Endothelial cell of umbilical vein (primary cell): Measurements from ENCODE around the gene LAMTOR5. TPM values are rescaled to one million over a fixed set of nuclear protein-coding genes. Genes with fewer than 3 reads are reported as not detected.

Source experiments
- BruUV-seq: library from RNA; stranded (reverse); fragments of 400-500 nt; replicated peaks from 2 replicates; lab custom pipeline; 2021; lab: Mats Ljungman, UMichigan
- CTCF ChIA-PET: fragments of 300-600, 350-600 bp; sonication (Branson Sonifier 250); formaldehyde crosslinking; loops from one replicate; lab custom pipeline; 2021; ENCODE audit warnings: antibody characterized with exemption, inconsistent platforms; lab: Charles Lee
- POLR2A ChIA-PET: fragments of 300-600, 350-600 bp; sonication (Branson Sonifier 250); formaldehyde crosslinking; loops from one replicate; lab custom pipeline; 2021; ENCODE audit warnings: antibody characterized with exemption, inconsistent platforms; lab: Charles Lee
- DNase-seq: peaks from one replicate; pipeline ENCODE4 v3.0.0-alpha.2; 2011; ENCODE audit warnings: low read depth, low spot score
- FAIRE-seq: peaks from 2 replicates; lab custom pipeline; 2011; peaks lifted over from hg19 to GRCh38; lab: Jason Lieb, UNC
- H2AFZ ChIP-seq: 2 replicates; pipeline ENCODE4 v1.6.0; 2012; ENCODE audit warnings: low read depth, low read length, control low read depth, inconsistent platforms
- H3K27ac ChIP-seq: 2 replicates; pipeline ENCODE4 v1.5.1; 2011; ENCODE audit warnings: low read depth, mild to moderate bottlenecking, control low read depth, low read length, moderate library complexity; ENCODE audit not compliant: insufficient read depth
- H3K27me3 ChIP-seq, 2 experiments: 2 replicates each; pipeline versions ENCODE4 v1.6.0 to v1.6.1; 2011; ENCODE audit warnings: low read length in 2 of 2, mixed read lengths in 1 of 2; ENCODE audit not compliant: control insufficient read depth in 2 of 2, insufficient read depth in 2 of 2
- H3K36me3 ChIP-seq, 2 experiments: 2 replicates in 1 of 2; 3 replicates in 1 of 2; pipeline ENCODE4 v1.5.1; 2011; ENCODE audit warnings: low read length in 2 of 2, mild to moderate bottlenecking in 1 of 2, moderate library complexity in 1 of 2; ENCODE audit not compliant: control insufficient read depth in 2 of 2, insufficient read depth in 2 of 2; ENCODE audit errors: extremely low read depth in 1 of 2
- H3K4me1 ChIP-seq: 3 replicates; pipeline ENCODE4 v1.5.1; 2011; ENCODE audit warnings: mild to moderate bottlenecking, low read length; ENCODE audit not compliant: control insufficient read depth, insufficient read depth; ENCODE audit errors: extremely low read depth
- H3K4me2 ChIP-seq: 2 replicates; pipeline ENCODE4 v1.6.1; 2011; ENCODE audit warnings: low read length, control low read depth, mixed read lengths; ENCODE audit not compliant: insufficient read depth
- H3K4me3 ChIP-seq, 3 experiments: fragments of 200-600 bp in 1 of 3; sonication (generic), shearing (Covaris generic) in 1 of 3; replicated peaks in 1 of 3; 2 replicates each; pipeline ENCODE4 v1.5.1; 2011 to 2016; ENCODE audit warnings: control low read depth in 3 of 3, low read length in 3 of 3, mild to moderate bottlenecking in 2 of 3, inconsistent platforms in 1 of 3, low read depth in 1 of 3, moderate library complexity in 1 of 3; ENCODE audit not compliant: insufficient read depth in 1 of 3
- H3K79me2 ChIP-seq: 2 replicates; pipeline ENCODE4 v1.6.0; 2012; ENCODE audit warnings: low read length, inconsistent platforms; ENCODE audit not compliant: control insufficient read depth, insufficient read depth
- H3K9ac ChIP-seq: replicated peaks from 2 replicates; pipeline ENCODE3; 2011; ENCODE audit warnings: low read length, control low read depth; ENCODE audit not compliant: insufficient read depth; ENCODE audit errors: extremely low read depth
- H3K9me1 ChIP-seq: replicated peaks from 3 replicates; pipeline ENCODE4 v1.6.0; 2011; ENCODE audit warnings: mild to moderate bottlenecking, low read length; ENCODE audit not compliant: control insufficient read depth, insufficient read depth; ENCODE audit errors: extremely low read depth
- H3K9me3 ChIP-seq: replicated peaks from 2 replicates; pipeline ENCODE4 v1.5.1; 2012; ENCODE audit warnings: low read length, inconsistent platforms; ENCODE audit not compliant: control insufficient read depth, insufficient read depth
- H4K20me1 ChIP-seq: replicated peaks from 2 replicates; pipeline ENCODE3; 2011; ENCODE audit warnings: mild to moderate bottlenecking, low read length; ENCODE audit not compliant: control insufficient read depth, insufficient read depth; ENCODE audit errors: extremely low read depth
- EZH2 ChIP-seq: IDR thresholded peaks from 2 replicates; pipeline ENCODE4 v1.6.1; 2012; ENCODE audit warnings: borderline replicate concordance, low read depth, mild to moderate bottlenecking, moderate library complexity, low read length, inconsistent platforms; ENCODE audit not compliant: severe bottlenecking
- FOS ChIP-seq: IDR thresholded peaks from 2 replicates; pipeline ENCODE4 v1.6.1; 2011; ENCODE audit warnings: mild to moderate bottlenecking, low read length, moderate library complexity, borderline replicate concordance; ENCODE audit not compliant: insufficient read depth
- GATA2 ChIP-seq: IDR thresholded peaks from 2 replicates; pipeline ENCODE4 v1.7.0; 2011; ENCODE audit warnings: low read depth, mild to moderate bottlenecking, moderate library complexity, mixed read lengths, low read length; ENCODE audit not compliant: insufficient read length, insufficient read depth
- JUN ChIP-seq: IDR thresholded peaks from 2 replicates; pipeline ENCODE4 v1.6.1; 2011; ENCODE audit warnings: borderline replicate concordance, low read depth; ENCODE audit not compliant: insufficient read length, insufficient read depth
- MYC ChIP-seq: IDR thresholded peaks from one replicate; pipeline ENCODE4 v1.6.1; 2011; ENCODE audit warnings: mild to moderate bottlenecking, low read depth, low read length
- POLR2A ChIP-seq: IDR thresholded peaks from 2 replicates; pipeline ENCODE4 v1.6.1; 2012; ENCODE audit warnings: low read depth, mild to moderate bottlenecking, control low read depth, low read length
- POLR2AphosphoS5 ChIP-seq: IDR thresholded peaks from 2 replicates; pipeline ENCODE4 v1.6.1; 2012; ENCODE audit warnings: low read depth, mild to moderate bottlenecking, control low read depth, low read length, moderate library complexity; ENCODE audit not compliant: insufficient read depth
- dilution Hi-C: fragments of 300-500 bp; cut with MboI; formaldehyde crosslinking; loops from one replicate; pipeline ENCODE4 v1.15.0; 2019; ENCODE audit warnings: low sequenced_read_pairs; ENCODE audit not compliant: extremely low pct_ligation_motif_present
- intact Hi-C: fragments of 100-400 bp; cut with micrococcal nuclease; formaldehyde crosslinking; loops from one replicate; pipeline ENCODE4 v1.10.0; 2022
- polyA plus RNA-seq, 4 experiments: library from polyadenylated mRNA; depleted of rRNA in 3 of 4; stranded (reverse) in 3 of 4; unstranded in 1 of 4; fragments of >200 nt; gene quantifications; 2 replicates each; pipeline versions ENCODE4 v1.2.1 to v1.2.3, GENCODE V29; 2011 to 2012; ENCODE audit warnings: missing spikeins in 1 of 4
- total RNA-seq: library from RNA; stranded (reverse); gene quantifications from 2 replicates; pipeline ENCODE4 v1.2.3, GENCODE V29; 2021
- TF ChIP-seq, protein P1 (sequence below): IDR thresholded peaks from 2 replicates; pipeline ENCODE4 v1.6.1; 2011; ENCODE audit not compliant: insufficient read depth, insufficient read length
- TF ChIP-seq, protein P2 (sequence below), 2 donors: IDR thresholded peaks; 1 replicate in 1 of 2; 2 replicates in 1 of 2; pipeline ENCODE4 v1.5.1; 2011; ENCODE audit warnings: low read length in 2 of 2, mild to moderate bottlenecking in 2 of 2, moderate library complexity in 2 of 2, control low read depth in 1 of 2, inconsistent platforms in 1 of 2, low read depth in 1 of 2; ENCODE audit not compliant: insufficient read depth in 1 of 2; ENCODE audit errors: extremely low read depth in 1 of 2

LAMTOR5 gene
- total and polyA plus RNA-seq, 2 donors (not counting 3 experiments of a cell fraction or from before 2014, with no cell fraction given): 150 to 503 TPM

- Histone ChIP-seq H3K4me3 (no peak overlapping the region), H3K27me3 (no peaks in the 10 kb centered on the region), H4K20me1 (no peaks in the 10 kb centered on the region), H3K9ac (no peak overlapping the region), H3K36me3 (no peaks in the 10 kb centered on the region), H2AFZ (no peak overlapping the region), H3K9me3 (no peaks in the 10 kb centered on the region), H3K4me2 (no peak overlapping the region), H3K79me2 (no peaks in the 10 kb centered on the region), H3K4me1 (peaks cover 2% of the 10 kb centered on the region), H3K27ac (no peak overlapping the region), H3K9me1 (no peaks in the 10 kb centered on the region)
- no peak for DNase-seq
- no peak for TF ChIP-seq POLR2AphosphoS5
- TF ChIP-seq GATA2: no peak
- TF ChIP-seq JUN: no peak
- TF ChIP-seq EZH2: no peak
- no peak for TF ChIP-seq POLR2A
- TF ChIP-seq FOS: no peak
- TF ChIP-seq, protein P1, sequence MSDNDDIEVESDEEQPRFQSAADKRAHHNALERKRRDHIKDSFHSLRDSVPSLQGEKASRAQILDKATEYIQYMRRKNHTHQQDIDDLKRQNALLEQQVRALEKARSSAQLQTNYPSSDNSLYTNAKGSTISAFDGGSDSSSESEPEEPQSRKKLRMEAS: no peak
- no peak for TF ChIP-seq MYC
- TF ChIP-seq, protein P2, sequence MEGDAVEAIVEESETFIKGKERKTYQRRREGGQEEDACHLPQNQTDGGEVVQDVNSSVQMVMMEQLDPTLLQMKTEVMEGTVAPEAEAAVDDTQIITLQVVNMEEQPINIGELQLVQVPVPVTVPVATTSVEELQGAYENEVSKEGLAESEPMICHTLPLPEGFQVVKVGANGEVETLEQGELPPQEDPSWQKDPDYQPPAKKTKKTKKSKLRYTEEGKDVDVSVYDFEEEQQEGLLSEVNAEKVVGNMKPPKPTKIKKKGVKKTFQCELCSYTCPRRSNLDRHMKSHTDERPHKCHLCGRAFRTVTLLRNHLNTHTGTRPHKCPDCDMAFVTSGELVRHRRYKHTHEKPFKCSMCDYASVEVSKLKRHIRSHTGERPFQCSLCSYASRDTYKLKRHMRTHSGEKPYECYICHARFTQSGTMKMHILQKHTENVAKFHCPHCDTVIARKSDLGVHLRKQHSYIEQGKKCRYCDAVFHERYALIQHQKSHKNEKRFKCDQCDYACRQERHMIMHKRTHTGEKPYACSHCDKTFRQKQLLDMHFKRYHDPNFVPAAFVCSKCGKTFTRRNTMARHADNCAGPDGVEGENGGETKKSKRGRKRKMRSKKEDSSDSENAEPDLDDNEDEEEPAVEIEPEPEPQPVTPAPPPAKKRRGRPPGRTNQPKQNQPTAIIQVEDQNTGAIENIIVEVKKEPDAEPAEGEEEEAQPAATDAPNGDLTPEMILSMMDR (IDR thresholded peaks at IDR 0.05; ENCODE audit: extremely low read depth in 1 of 2, insufficient read depth in 1 of 2, low read depth in 1 of 2, low read length in 2 of 2): no peak
- FAIRE-seq: no peak
- ChIA-PET POLR2A (no interaction called here), CTCF (interaction anchor here (0.7 to 1.0 kb wide), 2 partner anchors 15 to 103 kb away, joined by 3 read pairs; no protein-coding TSS in a partner anchor)
- intact Hi-C loops: no loop called here
- dilution Hi-C loops: no loop called here
- BruUV-seq: no TSS peak
Observed at GRCh38 chr1:110393286-110393685, 14.2 kb downstream of the LAMTOR5 start.
